ENCODE measurements around the gene PRXL2A.

PRXL2A gene

DNA sequence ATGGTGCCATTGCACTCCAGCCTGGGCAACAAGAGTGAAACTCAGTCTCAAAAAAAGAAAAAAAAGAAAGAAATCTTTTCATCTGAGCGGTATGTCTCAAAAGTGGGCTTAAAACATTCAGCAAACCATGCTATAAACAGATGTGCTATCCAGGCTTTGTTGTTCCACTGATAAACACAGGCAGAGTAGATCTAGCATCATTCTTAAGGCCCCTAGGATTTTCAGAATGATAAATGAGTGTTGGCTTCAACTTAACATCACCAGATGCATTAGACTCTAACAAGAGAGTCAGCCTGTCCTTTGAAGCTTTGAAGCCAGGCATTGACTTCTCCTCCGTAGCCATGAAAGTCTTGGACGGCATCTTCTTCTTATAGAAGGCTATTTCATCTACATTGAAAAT, 28.6 kb upstream of the PRXL2A start:
- DNase-seq (ENCODE audit: extremely low read depth, low read depth), result no peak
- TF ChIP-seq, protein P1, sequence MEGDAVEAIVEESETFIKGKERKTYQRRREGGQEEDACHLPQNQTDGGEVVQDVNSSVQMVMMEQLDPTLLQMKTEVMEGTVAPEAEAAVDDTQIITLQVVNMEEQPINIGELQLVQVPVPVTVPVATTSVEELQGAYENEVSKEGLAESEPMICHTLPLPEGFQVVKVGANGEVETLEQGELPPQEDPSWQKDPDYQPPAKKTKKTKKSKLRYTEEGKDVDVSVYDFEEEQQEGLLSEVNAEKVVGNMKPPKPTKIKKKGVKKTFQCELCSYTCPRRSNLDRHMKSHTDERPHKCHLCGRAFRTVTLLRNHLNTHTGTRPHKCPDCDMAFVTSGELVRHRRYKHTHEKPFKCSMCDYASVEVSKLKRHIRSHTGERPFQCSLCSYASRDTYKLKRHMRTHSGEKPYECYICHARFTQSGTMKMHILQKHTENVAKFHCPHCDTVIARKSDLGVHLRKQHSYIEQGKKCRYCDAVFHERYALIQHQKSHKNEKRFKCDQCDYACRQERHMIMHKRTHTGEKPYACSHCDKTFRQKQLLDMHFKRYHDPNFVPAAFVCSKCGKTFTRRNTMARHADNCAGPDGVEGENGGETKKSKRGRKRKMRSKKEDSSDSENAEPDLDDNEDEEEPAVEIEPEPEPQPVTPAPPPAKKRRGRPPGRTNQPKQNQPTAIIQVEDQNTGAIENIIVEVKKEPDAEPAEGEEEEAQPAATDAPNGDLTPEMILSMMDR (IDR thresholded peaks at IDR 0.05; ENCODE audit: low read depth, low read length, missing control alignments), result no peak
- no peak overlapping the region for H3K4me3 ChIP-seq (replicated peaks; ENCODE audit: low read depth, low read length)

DNA sequence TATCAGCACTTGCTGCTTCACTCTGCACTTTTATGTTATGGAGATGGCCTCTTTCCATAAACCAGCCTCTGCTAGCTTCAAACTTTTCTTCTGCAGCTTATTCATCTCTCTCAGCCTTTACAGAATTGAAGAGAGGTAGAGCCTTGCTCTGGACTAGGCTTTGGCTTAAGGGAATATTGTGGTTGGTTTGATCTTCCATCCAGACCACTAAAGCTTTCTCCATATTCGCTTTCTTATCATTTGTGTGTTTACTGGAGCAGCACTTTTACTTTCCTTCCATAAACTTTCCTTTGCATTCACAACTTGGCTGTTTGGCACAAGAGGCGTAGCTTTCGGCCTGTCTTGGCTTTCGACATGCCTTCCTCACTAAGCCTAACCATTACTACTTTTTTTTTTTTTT, 28.2 kb upstream of the PRXL2A start:
- no peak overlapping the region for H3K4me3 ChIP-seq (replicated peaks; ENCODE audit: low read depth, low read length)
- DNase-seq (ENCODE audit: extremely low read depth, low read depth), result no peak
- TF ChIP-seq, protein P1 (IDR thresholded peaks at IDR 0.05; ENCODE audit: low read depth, low read length, missing control alignments), result no peak

DNA sequence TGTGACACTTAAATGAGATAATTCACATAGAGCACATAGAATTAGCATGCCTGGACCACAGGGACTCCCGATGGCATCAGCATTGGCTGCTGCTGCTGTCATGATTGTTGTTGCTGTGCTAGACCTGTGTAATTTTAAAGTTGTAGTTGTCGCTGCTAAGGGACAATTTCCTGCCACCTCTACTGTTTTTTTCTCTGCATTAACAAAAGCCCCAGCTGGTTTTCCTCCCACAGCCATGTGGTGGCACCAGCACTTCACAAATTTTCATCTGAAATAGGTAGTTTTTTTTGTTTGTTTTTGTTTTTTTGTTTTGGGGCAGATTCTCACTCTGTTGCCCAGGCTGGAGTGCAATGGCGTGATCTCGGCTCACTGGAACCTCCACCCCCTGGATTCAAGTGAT, 25.4 kb upstream of the PRXL2A start:
- no peak for DNase-seq (ENCODE audit: extremely low read depth, low read depth)
- TF ChIP-seq, protein P1 (IDR thresholded peaks at IDR 0.05; ENCODE audit: low read depth, low read length, missing control alignments), result peak; percentile 53
- no peak overlapping the region for H3K4me3 ChIP-seq (replicated peaks; ENCODE audit: low read depth, low read length)

DNA sequence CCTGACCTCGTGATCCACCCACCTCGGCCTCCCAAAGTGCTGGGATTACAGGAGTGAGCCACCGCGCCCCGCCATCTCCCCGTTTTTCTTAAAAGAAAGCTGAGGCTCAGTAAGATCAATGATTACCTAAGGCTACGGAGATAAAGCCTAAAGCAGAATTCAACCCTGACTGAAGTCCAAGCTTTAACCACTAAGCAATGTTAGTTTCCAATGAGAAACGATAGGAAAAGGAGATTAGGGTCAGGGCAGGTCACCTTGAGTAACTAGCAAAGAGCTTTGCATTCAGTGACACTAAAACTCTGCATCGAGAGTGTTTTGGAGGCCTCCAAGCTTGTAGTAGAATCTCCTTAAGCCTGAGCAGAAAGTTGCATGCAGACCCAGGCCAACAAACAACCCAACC, 17.6 kb upstream of the PRXL2A start:
- no peak for DNase-seq (ENCODE audit: extremely low read depth, low read depth)
- TF ChIP-seq, protein P1 (IDR thresholded peaks at IDR 0.05; ENCODE audit: low read depth, low read length, missing control alignments), result no peak
- no peak overlapping the region for H3K4me3 ChIP-seq (replicated peaks; ENCODE audit: low read depth, low read length)

DNA sequence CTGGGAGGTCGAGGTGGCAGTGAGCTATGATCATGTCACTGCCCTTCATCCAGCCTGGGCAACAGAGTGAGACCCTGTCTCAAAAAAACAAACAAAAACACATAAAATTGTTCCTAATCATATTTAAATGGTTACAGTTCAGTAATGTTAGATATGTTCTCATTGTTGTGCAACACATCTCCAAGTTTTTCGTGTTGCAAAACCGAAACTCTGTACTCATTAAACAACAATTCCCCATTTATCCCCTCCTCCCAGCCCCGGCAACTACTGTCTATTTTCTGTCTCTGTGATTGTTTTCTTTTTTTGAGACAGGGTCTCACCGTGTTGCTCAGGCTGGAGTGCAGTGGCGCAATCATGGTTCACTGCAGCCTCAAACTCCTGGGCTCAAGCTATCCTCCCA, 16.1 kb upstream of the PRXL2A start:
- DNase-seq (ENCODE audit: extremely low read depth, low read depth), result no peak
- TF ChIP-seq, protein P1 (IDR thresholded peaks at IDR 0.05; ENCODE audit: low read depth, low read length, missing control alignments), result no peak
- no peak overlapping the region for H3K4me3 ChIP-seq (replicated peaks; ENCODE audit: low read depth, low read length)

DNA sequence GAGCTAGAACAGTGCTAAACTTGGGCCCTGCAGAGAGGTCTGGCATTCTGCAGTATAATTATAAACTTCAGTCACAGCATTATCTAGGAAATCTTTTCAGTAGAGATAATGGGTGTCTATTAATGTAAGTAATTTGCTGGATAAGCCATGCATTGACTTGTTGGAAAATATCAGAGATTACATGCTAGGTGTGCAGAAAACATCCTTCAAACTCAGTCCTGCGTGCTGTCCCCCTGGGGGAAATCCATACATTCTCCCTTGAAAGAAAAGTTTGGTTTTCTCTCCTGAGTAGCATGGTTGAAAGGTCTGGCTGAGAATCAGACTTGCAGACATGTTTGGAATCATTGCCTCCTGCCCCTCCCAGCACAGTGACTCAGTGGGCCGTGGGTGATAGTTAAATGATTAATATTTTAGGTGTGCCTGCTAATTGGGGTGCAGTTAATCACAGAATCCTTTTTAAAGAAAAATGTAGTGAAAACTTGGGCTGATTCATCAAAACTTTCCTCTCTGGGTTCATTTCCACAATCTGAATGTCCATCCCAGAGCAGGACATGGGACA, 13.9 kb upstream of the PRXL2A start:
- TF ChIP-seq, protein P1 (IDR thresholded peaks at IDR 0.05; ENCODE audit: low read depth, low read length, missing control alignments), result no peak
- H3K4me3 ChIP-seq (replicated peaks; ENCODE audit: low read depth, low read length), result no peak overlapping the region
- DNase-seq (ENCODE audit: extremely low read depth, low read depth), result no peak

DNA sequence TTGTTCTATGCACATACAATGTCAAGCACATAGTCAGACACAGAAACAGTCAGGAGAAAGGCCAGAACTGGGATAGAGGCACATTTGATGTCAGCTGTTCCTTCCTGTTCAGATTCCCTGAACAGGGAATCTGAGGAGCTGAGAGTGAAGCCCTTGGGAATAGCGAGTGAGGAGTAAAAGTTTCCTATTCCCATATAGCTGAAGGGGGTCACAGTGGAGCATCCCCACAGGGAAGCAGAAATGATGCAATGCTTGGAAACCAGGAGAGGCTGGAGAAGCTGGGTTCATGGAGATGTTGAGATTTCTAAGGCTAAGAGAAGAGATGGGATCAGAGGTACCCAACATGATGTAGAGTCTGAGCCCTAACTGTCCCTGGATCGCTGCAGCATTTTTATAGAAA, 11.3 kb upstream of the PRXL2A start:
- H3K4me3 ChIP-seq (replicated peaks; ENCODE audit: low read depth, low read length), result no peak overlapping the region
- DNase-seq (ENCODE audit: extremely low read depth, low read depth), result no peak
- TF ChIP-seq, protein P1 (IDR thresholded peaks at IDR 0.05; ENCODE audit: low read depth, low read length, missing control alignments), result no peak

Measured in HFF-Myc (cell line).